Mesenchymal stem cell (in vitro differentiated cells and primary cell): ENCODE measurements around the gene TSC22D3.
"Not testable (repeated sequence)": the region's sequence is repeated elsewhere in the genome, so short reads cannot be mapped to it uniquely, and the experiment has no call there.

Experiments used
- DNase-seq: peaks from one replicate; pipeline ENCODE4 v3.0.0-alpha.2; 2013
- H2AFZ ChIP-seq: one replicate; pipeline ENCODE4 v1.6.1; 2013; ENCODE audit warnings: low read depth, mild to moderate bottlenecking, control low read depth, inconsistent platforms, low read length, moderate library complexity
- H2AK5ac ChIP-seq: 2 replicates; pipeline ENCODE4 v1.6.1; 2013; ENCODE audit warnings: low read length, moderate library complexity, mild to moderate bottlenecking, inconsistent platforms; ENCODE audit not compliant: severe bottlenecking
- H2BK120ac ChIP-seq: one replicate; pipeline ENCODE4 v1.6.1; 2013; ENCODE audit warnings: low read depth, mild to moderate bottlenecking, inconsistent platforms, low read length, moderate library complexity
- H2BK12ac ChIP-seq, 2 experiments: one replicate each; pipeline ENCODE4 v1.6.1; 2013; ENCODE audit warnings: inconsistent platforms in 2 of 2, low read length in 2 of 2, mild to moderate bottlenecking in 2 of 2, moderate library complexity in 2 of 2, control low read depth in 1 of 2
- H2BK15ac ChIP-seq: one replicate; pipeline ENCODE4 v1.6.1; 2013; ENCODE audit warnings: mild to moderate bottlenecking, low read depth, inconsistent platforms; ENCODE audit not compliant: poor library complexity, severe bottlenecking
- H2BK5ac ChIP-seq: 2 replicates; pipeline ENCODE4 v1.6.1; 2013; ENCODE audit warnings: low read depth, mild to moderate bottlenecking, low read length, control low read depth, inconsistent platforms; ENCODE audit not compliant: poor library complexity, severe bottlenecking
- H3K14ac ChIP-seq, 2 experiments: one replicate each; pipeline ENCODE4 v1.6.1; 2013; ENCODE audit warnings: inconsistent platforms in 2 of 2, low read length in 2 of 2, control low read depth in 1 of 2, mild to moderate bottlenecking in 1 of 2, moderate library complexity in 1 of 2
- H3K18ac ChIP-seq, 2 experiments: one replicate each; pipeline ENCODE4 v1.6.1; 2013; ENCODE audit warnings: inconsistent platforms in 2 of 2, low read length in 2 of 2, control low read depth in 1 of 2, low read depth in 1 of 2, mild to moderate bottlenecking in 1 of 2
- H3K23ac ChIP-seq, 2 experiments: one replicate each; pipeline ENCODE4 v1.6.1; 2013; ENCODE audit warnings: inconsistent platforms in 2 of 2, low read length in 2 of 2, mild to moderate bottlenecking in 2 of 2, moderate library complexity in 2 of 2, control low read depth in 1 of 2
- H3K27ac ChIP-seq: 2 replicates; pipeline ENCODE4 v1.5.1; 2013; ENCODE audit warnings: mild to moderate bottlenecking, moderate library complexity, low read length, control low read depth, inconsistent platforms; ENCODE audit not compliant: poor library complexity, severe bottlenecking
- H3K27me3 ChIP-seq, 2 experiments: 2 replicates each; pipeline versions ENCODE4 v1.6.1 to v1.7.0; 2013; ENCODE audit warnings: low read length in 2 of 2, mild to moderate bottlenecking in 2 of 2, moderate library complexity in 2 of 2, control low read depth in 1 of 2, inconsistent platforms in 1 of 2; ENCODE audit not compliant: control insufficient read depth in 1 of 2, insufficient read depth in 1 of 2
- H3K36me3 ChIP-seq, 2 experiments: 2 replicates each; pipeline versions ENCODE4 v1.6.1 to v1.7.0; 2013; ENCODE audit warnings: low read length in 2 of 2, control low read depth in 1 of 2, inconsistent platforms in 1 of 2, low read depth in 1 of 2, mild to moderate bottlenecking in 1 of 2; ENCODE audit not compliant: insufficient read depth in 2 of 2, control insufficient read depth in 1 of 2
- H3K4ac ChIP-seq, 2 experiments: one replicate each; pipeline ENCODE4 v1.6.1; 2013; ENCODE audit warnings: inconsistent platforms in 2 of 2, low read length in 2 of 2, mild to moderate bottlenecking in 2 of 2, moderate library complexity in 2 of 2, control low read depth in 1 of 2, low read depth in 1 of 2
- H3K4me1 ChIP-seq: 2 replicates; pipeline ENCODE4 v1.6.1; 2013; ENCODE audit warnings: low read depth, low read length, control low read depth; ENCODE audit not compliant: control insufficient read depth, insufficient read depth
- H3K4me2 ChIP-seq: 2 replicates; pipeline ENCODE4 v1.6.1; 2013; ENCODE audit warnings: low read length, mild to moderate bottlenecking, inconsistent platforms; ENCODE audit not compliant: poor library complexity, severe bottlenecking
- H3K4me3 ChIP-seq, 2 experiments: 2 replicates each; pipeline versions ENCODE4 v1.5.1 to v1.7.0; 2013; ENCODE audit warnings: low read length in 2 of 2, mild to moderate bottlenecking in 2 of 2, control low read depth in 1 of 2, low read depth in 1 of 2; ENCODE audit not compliant: insufficient read depth in 1 of 2
- H3K79me1 ChIP-seq: replicated peaks from 2 replicates; pipeline ENCODE4 v1.6.1; 2013; ENCODE audit warnings: mild to moderate bottlenecking, control low read depth, low read length, inconsistent platforms; ENCODE audit not compliant: poor library complexity, severe bottlenecking
- H3K9ac ChIP-seq: 2 replicates; pipeline ENCODE4 v1.7.0; 2013; ENCODE audit warnings: mild to moderate bottlenecking, low read length, moderate library complexity
- H3K9me3 ChIP-seq: 2 replicates; pipeline ENCODE4 v1.7.0; 2013; ENCODE audit warnings: mild to moderate bottlenecking, low read length; ENCODE audit not compliant: control insufficient read depth
- H4K8ac ChIP-seq: one replicate; pipeline ENCODE4 v1.6.1; 2013; ENCODE audit warnings: inconsistent platforms, mild to moderate bottlenecking, low read length, moderate library complexity
- H4K91ac ChIP-seq: one replicate; pipeline ENCODE4 v1.6.1; 2013; ENCODE audit warnings: mild to moderate bottlenecking, low read length, inconsistent platforms
- WGBS: methylation state at CpG from one replicate; pipeline ENCODE4 v1.1.7; 2013; ENCODE audit warnings: mixed read lengths; 5-methylcytosine and 5-hydroxymethylcytosine counted together

The TSC22D3 gene

GRCh38 chrX:107668710-107669109, 106.9 kb downstream of the TSC22D3 start:
- H3K9me3 ChIP-seq, H3K4me1 ChIP-seq, DNase-seq, H3K4me2 ChIP-seq, H3K36me3 ChIP-seq, H2BK15ac ChIP-seq, H2BK12ac ChIP-seq, H3K18ac ChIP-seq, H2BK5ac ChIP-seq, H4K91ac ChIP-seq, H3K27ac ChIP-seq, H3K14ac ChIP-seq, H3K9ac ChIP-seq, H3K4ac ChIP-seq, H2AFZ ChIP-seq, H2BK120ac ChIP-seq, H4K8ac ChIP-seq, H2AK5ac ChIP-seq, H3K4me3 ChIP-seq, H3K79me1 ChIP-seq, H3K23ac ChIP-seq: not testable (repeated sequence)
- WGBS = no CpG with 5 or more reads among the region's 5 CpGs
- H3K27me3 ChIP-seq = peaks cover 0 to 20% of the 10 kb centered on the region in 2 experiments

GRCh38 chrX:107667426-107667825, 108.2 kb downstream of the TSC22D3 start:
- no peak overlapping the region for H3K14ac ChIP-seq
- H3K4me2 ChIP-seq = no peak overlapping the region
- no peaks in the 10 kb centered on the region for H3K79me1 ChIP-seq
- WGBS = 90% methylated on average over 1 of the region's 1 CpG
- no peak overlapping the region for H3K18ac ChIP-seq
- H3K4ac ChIP-seq = no peak overlapping the region
- peaks cover 0 to 17% of the 10 kb centered on the region in 2 experiments for H3K27me3 ChIP-seq
- H2BK120ac ChIP-seq = no peak overlapping the region
- no peak overlapping the region for H3K23ac ChIP-seq
- no peak overlapping the region for H2BK15ac ChIP-seq
- H3K9ac ChIP-seq = no peak overlapping the region
- H2BK12ac ChIP-seq = no peak overlapping the region
- DNase-seq = no peak
- no peak overlapping the region for H4K91ac ChIP-seq
- no peak overlapping the region for H2AFZ ChIP-seq
- H2AK5ac ChIP-seq = no peak overlapping the region
- H2BK5ac ChIP-seq = no peak overlapping the region
- no peaks in the 10 kb centered on the region for H3K36me3 ChIP-seq
- H3K9me3 ChIP-seq = no peaks in the 10 kb centered on the region
- no peak overlapping the region for H3K4me3 ChIP-seq
- H3K4me1 ChIP-seq = peaks cover 1% of the 10 kb centered on the region
- H4K8ac ChIP-seq = no peak overlapping the region
- H3K27ac ChIP-seq = no peak overlapping the region

GRCh38 chrX:107666931-107667330, 108.7 kb downstream of the TSC22D3 start:
- no peak overlapping the region for H2BK5ac ChIP-seq
- H3K27ac ChIP-seq = no peak overlapping the region
- H3K23ac ChIP-seq = no peak overlapping the region
- H3K36me3 ChIP-seq = no peaks in the 10 kb centered on the region
- H4K91ac ChIP-seq = no peak overlapping the region
- H2AK5ac ChIP-seq = no peak overlapping the region
- H3K4me2 ChIP-seq = no peak overlapping the region
- peaks cover 1% of the 10 kb centered on the region for H3K4me1 ChIP-seq
- H2BK120ac ChIP-seq = no peak overlapping the region
- H3K9me3 ChIP-seq = no peaks in the 10 kb centered on the region
- no peak for DNase-seq
- H3K9ac ChIP-seq = no peak overlapping the region
- no peak overlapping the region for H3K18ac ChIP-seq
- H3K14ac ChIP-seq = no peak overlapping the region
- H3K4ac ChIP-seq = no peak overlapping the region
- no peak overlapping the region for H2BK12ac ChIP-seq
- H3K4me3 ChIP-seq = no peak overlapping the region
- no peak overlapping the region for H4K8ac ChIP-seq
- H2AFZ ChIP-seq = no peak overlapping the region
- H3K27me3 ChIP-seq = peaks cover 0 to 17% of the 10 kb centered on the region in 2 experiments
- WGBS = 100% methylated on average over 1 of the region's 1 CpG
- no peak overlapping the region for H2BK15ac ChIP-seq
- no peaks in the 10 kb centered on the region for H3K79me1 ChIP-seq
